ENCODE data around the gene LMCD1.

GRCh38 chr3:8622873-8623691 lies 121.5 kb downstream of the LMCD1 start:
- no peak for TF ChIP-seq POLR2A (IDR thresholded peaks at IDR 0.05; ENCODE audit: low read depth)
- TF ChIP-seq CTCF (IDR thresholded peaks at IDR 0.05): peak; percentile 78 to 89 (median 86)
- TF ChIP-seq POLR2AphosphoS5 (IDR thresholded peaks at IDR 0.05): no peak
- TF ChIP-seq EP300 (IDR thresholded peaks at IDR 0.05): no peak
